KOPT-K1 (cell line): Measurements from ENCODE around the gene CUL9.

Experiments used
- H3K27ac ChIP-seq: fragments of 200-600 bp; sonication (generic); 2 replicates; pipeline ENCODE4 v1.5.1; 2016; ENCODE audit warnings: antibody characterized with exemption, mild to moderate bottlenecking, low read depth, low read length; ENCODE audit not compliant: poor library complexity, severe bottlenecking
- H3K36me3 ChIP-seq: fragments of 200-600 bp; sonication (generic); 2 replicates; pipeline ENCODE4 v1.5.1; 2017; ENCODE audit warnings: antibody characterized with exemption, mild to moderate bottlenecking, low read length, moderate library complexity; ENCODE audit not compliant: insufficient read depth
- H3K9me3 ChIP-seq: fragments of 200-600 bp; sonication (generic); 2 replicates; pipeline ENCODE4 v1.5.1; 2017; ENCODE audit warnings: antibody characterized with exemption, low read length, mild to moderate bottlenecking; ENCODE audit not compliant: insufficient read depth, poor library complexity, severe bottlenecking

The CUL9 gene

DNA sequence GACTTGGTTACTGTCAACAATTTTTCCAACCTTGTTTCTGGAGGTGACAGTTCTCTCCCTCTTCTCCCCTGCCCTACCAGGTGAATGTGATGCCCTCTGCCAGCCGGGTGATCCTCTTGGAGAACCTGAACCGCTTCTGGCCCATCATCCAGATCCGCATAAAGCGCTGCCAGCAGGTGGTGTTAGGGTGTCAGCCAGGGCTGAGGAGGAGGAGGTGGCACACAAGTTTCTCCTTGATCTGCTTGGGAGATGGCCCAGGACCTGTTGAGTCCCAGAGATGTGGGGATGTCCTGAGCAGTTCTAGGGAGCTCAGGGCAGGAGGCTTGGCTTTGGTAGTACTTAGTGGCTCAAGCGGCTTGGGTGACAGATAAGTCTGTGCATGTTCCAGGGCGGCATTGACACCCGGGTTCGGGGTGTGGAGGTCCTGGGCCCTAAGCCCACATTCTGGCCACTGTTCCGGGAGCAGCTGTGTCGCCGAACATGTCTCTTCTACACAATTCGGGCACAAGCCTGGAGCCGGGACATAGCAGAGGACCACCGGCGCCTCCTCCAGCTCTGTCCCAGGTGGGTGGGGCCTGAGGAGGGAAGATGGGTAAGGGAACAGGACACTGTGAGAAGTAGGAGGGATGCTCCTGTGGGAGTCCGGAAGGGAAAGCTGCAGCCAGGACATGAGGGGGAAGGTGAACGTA lies 21.2 kb downstream of the CUL9 start:
- H3K36me3 ChIP-seq, result peaks cover 61% of the 10 kb centered on the region; the same call in 1 of the 2 replicates
- no peak overlapping the region for H3K27ac ChIP-seq
- H3K9me3 ChIP-seq, result no peaks in the 10 kb centered on the region

DNA sequence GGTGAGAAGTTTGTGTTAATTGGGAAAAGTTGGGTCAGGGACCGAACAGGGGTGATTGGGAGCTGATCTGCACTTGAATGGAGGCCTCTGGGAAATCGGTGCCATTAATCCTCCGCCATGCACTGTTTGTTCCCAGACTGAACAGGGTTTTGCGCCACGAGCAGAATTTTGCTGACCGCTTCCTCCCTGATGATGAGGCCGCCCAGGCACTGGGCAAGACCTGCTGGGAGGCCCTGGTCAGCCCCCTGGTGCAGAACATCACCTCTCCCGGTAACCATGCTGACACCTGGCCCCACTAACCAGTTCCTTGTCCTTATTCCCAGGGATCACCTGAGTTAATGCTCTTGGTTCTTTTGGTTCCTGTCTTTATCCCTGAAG lies 21.7 kb downstream of the CUL9 start:
- peaks cover 56% of the 10 kb centered on the region; the same call in 1 of the 2 replicates for H3K36me3 ChIP-seq
- H3K9me3 ChIP-seq, result no peaks in the 10 kb centered on the region
- no peak overlapping the region for H3K27ac ChIP-seq

DNA sequence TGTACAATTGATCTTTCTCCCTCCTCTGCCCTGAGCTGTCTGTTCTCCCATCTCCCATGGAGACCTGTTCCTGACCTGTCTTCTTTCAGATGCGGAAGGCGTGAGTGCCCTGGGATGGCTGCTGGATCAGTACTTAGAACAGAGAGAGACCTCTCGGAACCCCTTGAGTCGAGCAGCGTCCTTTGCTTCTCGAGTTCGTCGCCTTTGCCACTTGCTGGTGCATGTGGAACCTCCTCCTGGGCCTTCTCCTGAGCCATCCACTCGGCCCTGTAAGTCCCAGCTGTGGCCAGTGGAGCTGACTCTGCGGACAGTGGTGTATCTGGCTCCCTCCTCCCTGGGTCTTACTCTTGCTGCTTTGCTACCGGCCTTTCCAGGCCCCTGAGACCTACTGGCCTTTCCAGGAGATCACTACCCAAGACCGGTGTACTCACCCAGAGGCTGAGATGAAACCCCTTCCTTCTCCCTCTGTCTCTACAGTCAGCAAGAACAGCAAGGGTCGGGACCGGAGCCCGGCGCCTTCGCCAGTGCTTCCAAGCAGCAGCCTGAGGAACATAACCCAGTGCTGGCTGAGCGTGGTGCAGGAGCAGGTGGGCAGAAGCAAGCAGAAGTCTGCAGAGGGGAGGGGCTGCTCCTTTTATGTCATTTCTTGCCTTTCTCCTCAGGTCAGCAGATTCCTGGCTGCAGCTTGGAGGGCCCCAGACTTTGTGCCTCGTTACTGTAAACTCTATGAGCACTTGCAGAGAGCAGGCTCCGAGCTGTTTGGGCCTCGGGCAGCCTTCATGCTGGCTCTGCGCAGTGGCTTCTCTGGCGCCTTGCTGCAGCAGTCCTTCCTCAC lies 22.5 kb downstream of the CUL9 start:
- Histone ChIP-seq H3K27ac (no peak overlapping the region), H3K9me3 (no peaks in the 10 kb centered on the region), H3K36me3 (peaks cover 50% of the 10 kb centered on the region; the same call in 1 of the 2 replicates)

DNA sequence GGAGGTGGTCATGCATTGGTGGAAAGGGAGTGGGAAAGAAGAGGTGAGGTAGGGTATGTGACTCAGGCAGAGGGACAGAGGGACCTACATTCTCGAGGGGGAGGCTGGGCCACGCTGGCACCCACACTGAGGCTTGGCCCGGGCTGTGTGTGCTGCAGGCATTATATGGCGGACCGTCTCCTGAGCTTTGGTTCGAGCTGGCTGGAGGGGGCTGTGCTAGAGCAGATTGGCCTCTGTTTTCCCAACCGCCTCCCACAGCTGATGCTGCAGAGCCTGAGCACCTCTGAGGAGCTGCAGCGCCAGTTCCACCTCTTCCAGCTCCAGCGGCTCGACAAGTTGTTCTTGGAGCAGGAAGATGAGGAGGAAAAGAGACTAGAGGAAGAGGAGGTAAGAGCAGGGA lies 23.9 kb downstream of the CUL9 start:
- Histone ChIP-seq H3K36me3 (peaks cover 36% of the 10 kb centered on the region; the same call in 1 of the 2 replicates), H3K27ac (no peak overlapping the region), H3K9me3 (no peaks in the 10 kb centered on the region)

DNA sequence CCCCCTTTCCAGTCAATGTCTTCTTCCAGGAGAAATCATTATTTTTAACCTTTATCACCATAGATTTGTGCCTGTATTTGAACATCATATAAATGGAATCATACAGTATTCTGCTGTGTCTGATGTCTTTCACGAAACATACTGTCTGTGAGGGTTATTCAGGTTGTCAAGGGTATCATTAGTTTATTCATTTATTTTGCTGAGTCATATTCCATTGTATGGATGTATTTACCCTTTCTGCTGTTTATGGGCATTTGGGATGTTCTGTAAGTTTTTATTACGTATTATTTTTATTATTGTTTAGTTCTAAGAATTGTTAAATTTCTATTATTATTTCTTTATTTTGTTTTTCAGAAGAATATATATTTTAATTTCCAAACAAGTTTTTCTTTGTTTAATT lies 25.3 kb downstream of the CUL9 start:
- no peaks in the 10 kb centered on the region for H3K9me3 ChIP-seq
- H3K27ac ChIP-seq, result no peak overlapping the region
- peaks cover 33% of the 10 kb centered on the region; the same call in 1 of the 2 replicates for H3K36me3 ChIP-seq

DNA sequence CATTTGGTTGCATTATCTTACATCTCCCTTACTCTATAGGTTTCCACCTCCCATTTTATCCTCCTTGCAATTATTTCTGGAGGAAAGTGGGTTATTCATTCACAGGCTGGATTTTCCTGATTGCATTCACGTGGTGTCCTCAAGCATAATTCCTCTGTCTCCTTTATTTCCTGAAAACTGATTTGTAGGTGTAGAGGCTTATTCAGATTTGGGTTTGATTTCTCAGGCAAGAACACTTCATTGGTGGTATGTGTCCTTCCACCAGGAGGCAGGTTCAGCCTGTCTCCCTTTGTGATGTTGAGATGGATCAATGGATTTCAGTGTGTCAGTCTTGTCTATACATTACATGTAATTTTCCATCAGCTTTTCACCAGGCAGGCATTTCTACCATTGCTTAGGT lies 30.0 kb downstream of the CUL9 start:
- H3K36me3 ChIP-seq, result peaks cover 34% of the 10 kb centered on the region
- H3K9me3 ChIP-seq, result no peaks in the 10 kb centered on the region
- H3K27ac ChIP-seq, result no peak overlapping the region

DNA sequence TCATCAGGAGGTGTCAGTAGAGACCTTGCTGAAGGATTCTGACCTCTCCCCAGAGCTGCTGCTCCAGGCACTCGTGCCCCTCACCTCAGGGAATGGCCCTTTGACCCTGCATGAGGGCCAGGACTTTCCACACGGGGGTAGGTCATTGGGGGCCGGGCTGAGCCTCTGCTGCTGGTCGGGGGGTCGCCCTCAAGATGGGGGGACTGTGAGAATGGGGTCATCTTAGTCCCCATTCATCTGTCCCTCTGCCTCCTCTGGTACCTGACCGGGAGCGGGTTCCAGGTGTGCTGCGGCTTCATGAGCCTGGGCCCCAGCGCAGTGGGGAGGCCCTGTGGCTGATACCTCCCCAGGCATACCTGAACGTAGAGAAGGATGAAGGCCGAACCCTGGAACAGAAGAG lies 31.4 kb downstream of the CUL9 start:
- Histone ChIP-seq H3K36me3 (peaks cover 43% of the 10 kb centered on the region), H3K9me3 (no peaks in the 10 kb centered on the region)

DNA sequence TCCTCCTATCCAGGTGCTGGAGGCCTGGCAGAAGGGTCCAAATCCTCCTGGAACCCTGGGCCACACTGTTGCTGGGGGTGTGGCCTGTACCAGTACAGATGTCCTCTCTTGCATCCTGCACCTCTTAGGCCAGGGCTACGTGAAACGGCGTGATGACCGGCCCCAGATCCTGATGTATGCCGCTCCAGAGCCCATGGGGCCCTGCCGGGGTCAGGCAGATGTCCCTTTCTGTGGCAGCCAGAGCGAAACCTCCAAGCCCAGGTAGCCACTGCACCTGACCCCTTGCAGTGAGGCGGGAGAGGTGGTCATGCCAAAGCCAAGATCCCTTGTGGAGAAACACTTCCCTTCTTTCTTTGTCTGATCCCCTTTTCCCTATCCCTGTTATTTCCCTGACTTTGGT lies 33.1 kb downstream of the CUL9 start:
- Histone ChIP-seq H3K27ac (no peak overlapping the region), H3K9me3 (no peaks in the 10 kb centered on the region), H3K36me3 (peaks cover 46% of the 10 kb centered on the region)

More for the DNA sequence above, 31.4 kb downstream of the CUL9 start:
- no peak overlapping the region for H3K27ac ChIP-seq

DNA sequence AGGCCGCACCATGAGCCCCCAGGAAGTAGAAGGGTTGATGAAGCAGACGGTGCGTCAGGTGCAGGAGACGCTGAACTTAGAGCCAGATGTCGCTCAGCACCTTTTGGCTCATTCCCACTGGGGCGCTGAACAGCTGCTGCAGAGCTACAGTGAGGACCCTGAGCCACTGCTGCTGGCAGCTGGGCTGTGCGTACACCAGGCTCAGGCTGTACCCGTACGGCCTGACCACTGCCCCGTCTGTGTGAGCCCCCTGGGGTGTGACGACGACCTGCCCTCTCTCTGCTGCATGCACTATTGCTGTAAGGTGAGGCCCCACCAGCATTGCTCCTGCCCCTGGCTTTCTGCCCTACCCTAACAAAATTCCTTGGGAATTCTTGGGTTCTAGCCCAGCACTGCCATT lies 34.2 kb downstream of the CUL9 start:
- H3K9me3 ChIP-seq, result no peaks in the 10 kb centered on the region
- peaks cover 55% of the 10 kb centered on the region for H3K36me3 ChIP-seq
- no peak overlapping the region for H3K27ac ChIP-seq

DNA sequence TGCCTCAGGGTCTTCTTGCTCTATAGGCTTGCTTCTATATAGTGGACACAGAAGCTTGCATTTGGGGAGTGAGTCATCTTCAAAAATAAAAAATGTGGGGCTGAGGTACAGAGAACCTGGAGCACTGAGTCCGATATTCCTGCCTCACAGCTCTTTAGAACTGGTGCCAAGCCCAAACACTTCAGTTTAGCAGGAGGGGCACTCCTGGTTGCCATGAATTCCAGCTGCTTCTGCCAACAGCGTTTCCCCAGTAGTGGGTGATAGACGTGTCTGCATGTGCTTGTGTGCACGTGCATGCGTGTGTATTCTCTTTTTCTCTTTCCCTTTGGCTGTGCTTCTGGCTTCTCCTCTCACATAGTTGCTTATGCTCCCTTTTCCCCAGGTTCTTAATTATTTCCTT lies 35.4 kb downstream of the CUL9 start:
- no peak overlapping the region for H3K27ac ChIP-seq
- H3K9me3 ChIP-seq, result no peaks in the 10 kb centered on the region
- peaks cover 61% of the 10 kb centered on the region for H3K36me3 ChIP-seq

DNA sequence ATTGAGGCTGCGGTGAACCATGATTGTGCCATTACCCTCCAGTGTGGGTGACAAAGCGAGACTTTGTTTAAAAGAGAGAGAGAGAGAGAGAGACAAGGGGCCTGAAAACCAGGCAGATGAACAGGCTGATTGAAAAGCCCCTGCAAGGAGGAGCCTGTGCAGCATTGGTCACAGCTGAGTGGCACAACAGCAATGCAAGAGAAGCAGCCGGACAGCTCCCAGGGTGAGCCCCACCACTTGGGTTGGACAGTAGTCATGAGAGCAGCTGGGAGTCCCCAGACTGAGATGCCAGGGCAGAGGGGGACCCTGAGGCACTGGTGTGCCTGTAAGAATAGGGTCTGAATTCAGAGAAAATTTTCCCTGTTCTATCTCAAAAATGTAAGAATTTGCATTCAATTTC lies 37.1 kb downstream of the CUL9 start:
- peaks cover 69% of the 10 kb centered on the region for H3K36me3 ChIP-seq
- H3K27ac ChIP-seq, result no peak overlapping the region
- H3K9me3 ChIP-seq, result no peaks in the 10 kb centered on the region

DNA sequence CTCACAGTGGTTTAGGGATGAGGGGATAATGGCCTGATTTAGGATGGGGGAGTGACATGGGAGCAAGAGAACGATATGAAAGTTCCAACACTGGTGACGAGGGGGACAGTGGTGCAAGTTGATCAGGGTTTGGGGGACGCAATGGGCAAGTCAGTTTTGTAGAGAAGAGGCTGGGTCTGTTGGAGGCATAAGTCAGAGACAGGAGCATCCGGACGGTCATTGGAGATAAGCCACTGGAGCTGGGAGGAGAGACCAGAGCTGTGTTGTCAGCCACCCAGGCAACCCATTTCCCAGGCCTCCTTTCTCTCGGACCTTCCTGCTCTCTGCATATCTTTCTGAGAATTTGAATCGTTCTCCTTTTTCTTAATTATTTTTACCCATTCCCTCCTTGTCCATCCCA lies 37.8 kb downstream of the CUL9 start:
- Histone ChIP-seq H3K36me3 (peaks cover 65% of the 10 kb centered on the region), H3K27ac (no peak overlapping the region), H3K9me3 (no peaks in the 10 kb centered on the region)

DNA sequence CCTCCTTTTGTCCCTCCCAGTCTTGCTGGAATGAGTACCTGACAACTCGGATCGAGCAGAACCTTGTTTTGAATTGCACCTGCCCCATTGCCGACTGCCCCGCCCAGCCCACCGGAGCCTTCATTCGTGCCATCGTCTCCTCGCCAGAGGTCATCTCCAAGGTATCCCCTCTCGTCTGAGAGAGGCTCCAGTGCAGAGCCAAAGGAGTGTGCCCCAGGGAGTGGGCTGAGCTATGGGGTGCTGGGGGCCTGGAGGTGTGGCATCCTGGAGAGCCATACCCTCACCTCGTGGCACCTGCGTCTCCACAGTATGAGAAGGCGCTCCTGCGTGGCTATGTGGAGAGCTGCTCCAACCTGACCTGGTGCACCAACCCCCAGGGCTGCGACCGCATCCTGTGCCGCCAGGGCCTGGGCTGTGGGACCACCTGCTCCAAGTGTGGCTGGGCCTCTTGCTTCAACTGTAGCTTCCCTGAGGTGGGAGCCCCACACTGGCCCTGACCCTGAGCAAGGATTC lies 38.5 kb downstream of the CUL9 start:
- no peaks in the 10 kb centered on the region for H3K9me3 ChIP-seq
- peaks cover 62% of the 10 kb centered on the region for H3K36me3 ChIP-seq
- peak overlapping the region; percentile 66 for H3K27ac ChIP-seq

DNA sequence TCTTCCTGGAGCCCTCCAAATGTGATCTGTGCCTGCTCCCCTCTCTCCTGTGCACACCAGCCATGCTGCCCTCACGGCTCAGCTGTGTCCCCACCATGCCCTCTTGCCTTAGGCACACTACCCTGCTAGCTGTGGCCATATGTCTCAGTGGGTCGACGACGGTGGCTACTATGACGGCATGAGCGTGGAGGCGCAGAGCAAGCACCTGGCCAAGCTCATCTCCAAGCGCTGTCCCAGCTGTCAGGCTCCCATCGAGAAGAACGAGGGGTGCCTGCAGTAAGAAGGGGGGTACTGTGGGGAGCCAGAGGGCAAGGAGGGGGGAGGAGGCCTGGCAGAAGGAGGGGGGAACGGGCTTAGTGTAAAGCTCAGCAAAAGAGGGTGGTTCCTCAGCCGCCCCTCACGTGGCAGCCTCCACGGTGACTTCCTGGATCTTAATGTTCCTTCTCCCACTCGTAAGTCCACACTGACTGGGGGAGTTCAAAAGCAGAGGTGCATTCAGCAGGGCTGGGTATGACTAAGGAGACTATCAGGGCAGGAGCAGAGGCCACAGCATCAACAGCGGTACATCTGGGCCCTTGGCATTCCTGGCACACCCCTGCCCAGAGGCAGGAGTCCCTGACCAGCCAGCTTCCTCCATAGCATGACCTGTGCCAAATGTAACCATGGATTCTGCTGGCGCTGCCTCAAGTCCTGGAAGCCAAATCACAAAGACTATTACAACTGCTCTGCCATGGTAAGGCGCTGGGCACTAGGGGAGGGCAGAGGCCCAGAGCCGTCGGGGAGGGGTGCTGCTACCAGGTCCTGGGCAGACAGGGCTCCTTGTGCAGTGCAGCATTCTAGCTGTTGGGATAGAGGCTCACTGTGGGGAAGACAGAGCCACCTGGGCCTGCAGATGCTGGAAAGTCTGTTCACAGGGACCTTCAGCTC lies 39.3 kb downstream of the CUL9 start:
- Histone ChIP-seq H3K27ac (peak overlapping the region; percentile 66), H3K36me3 (peaks cover 61% of the 10 kb centered on the region)

More for the DNA sequence above, 39.3 kb downstream of the CUL9 start:
- H3K9me3 ChIP-seq, result no peaks in the 10 kb centered on the region
